ENCODE data around the gene TRMT61B.

- no peak for TF ChIP-seq SP2 (tag by site-specific recombination; IDR thresholded peaks at IDR 0.05)
- no peak for TF ChIP-seq CTCF (tag by site-specific recombination; IDR thresholded peaks at IDR 0.05)
Measured at GRCh38 chr2:28915939-28916338, 45.8 kb upstream of the TRMT61B start.

Data from HEK293 (cell line).